Common myeloid progenitor, CD34-positive (primary cell): Measurements from ENCODE around the gene CLCN6.

Experiments used
- CTCF ChIA-PET: fragments of 350-600 bp; sonication (Branson Sonifier 250); formaldehyde crosslinking; loops from one replicate; lab custom pipeline; 2021; ENCODE audit warnings: antibody characterized with exemption; lab: Charles Lee
- POLR2A ChIA-PET: fragments of 350-600 bp; sonication (Branson Sonifier 250); formaldehyde crosslinking; loops from one replicate; lab custom pipeline; 2021; ENCODE audit warnings: antibody characterized with exemption; lab: Charles Lee
- DNase-seq, 3 donors: peaks; one replicate each; pipeline versions ENCODE4 v3.0.0 to v3.0.0-alpha.2; 2013
- H3K27ac ChIP-seq, 2 experiments: 1 replicate in 1 of 2; 2 replicates in 1 of 2; pipeline ENCODE4 v1.7.0; 2013; ENCODE audit warnings: inconsistent platforms in 2 of 2, low read length in 2 of 2, mild to moderate bottlenecking in 2 of 2, low read depth in 1 of 2, moderate library complexity in 1 of 2; ENCODE audit not compliant: severe bottlenecking in 2 of 2, insufficient read depth in 1 of 2, poor library complexity in 1 of 2
- H3K27me3 ChIP-seq, 5 experiments: replicated peaks in 2 of 5; 1 replicate in 3 of 5; 2 replicates in 2 of 5; pipeline versions ENCODE4 v1.6.1 to v1.7.0; 2013; ENCODE audit warnings: low read length in 4 of 5, mild to moderate bottlenecking in 2 of 5, moderate library complexity in 2 of 5, inconsistent platforms in 1 of 5; ENCODE audit not compliant: insufficient read depth in 5 of 5, control insufficient read depth in 4 of 5
- H3K36me3 ChIP-seq, 4 experiments: 1 replicate in 2 of 4; 2 replicates in 2 of 4; pipeline versions ENCODE4 v1.6.1 to v1.7.0; 2013; ENCODE audit warnings: low read length in 3 of 4, control low read depth in 1 of 4, mild to moderate bottlenecking in 1 of 4; ENCODE audit not compliant: control insufficient read depth in 4 of 4, insufficient read depth in 4 of 4
- H3K4me1 ChIP-seq, 4 experiments: 1 replicate in 3 of 4; 2 replicates in 1 of 4; pipeline versions ENCODE4 v1.6.1 to v1.7.1; 2013; ENCODE audit warnings: low read length in 3 of 4, mild to moderate bottlenecking in 3 of 4, control low read depth in 1 of 4, inconsistent platforms in 1 of 4, moderate library complexity in 1 of 4; ENCODE audit not compliant: control insufficient read depth in 4 of 4, insufficient read depth in 4 of 4; ENCODE audit errors: control extremely low read depth in 1 of 4
- H3K4me3 ChIP-seq, 7 experiments: 1 replicate in 4 of 7; 2 replicates in 3 of 7; pipeline versions ENCODE4 v1.5.1 to v1.7.0; 2013; ENCODE audit warnings: mild to moderate bottlenecking in 7 of 7, low read length in 6 of 7, moderate library complexity in 6 of 7, inconsistent platforms in 2 of 7, low read depth in 2 of 7, control low read depth in 1 of 7; ENCODE audit not compliant: insufficient read depth in 4 of 7, control insufficient read depth in 1 of 7; ENCODE audit errors: extremely low read depth in 1 of 7
- H3K9me3 ChIP-seq, 5 experiments: 1 replicate in 4 of 5; 2 replicates in 1 of 5; pipeline versions ENCODE4 v1.6.1 to v1.7.1; 2013; ENCODE audit warnings: low read length in 4 of 5, mild to moderate bottlenecking in 2 of 5, inconsistent platforms in 1 of 5, low read depth in 1 of 5, moderate library complexity in 1 of 5; ENCODE audit not compliant: control insufficient read depth in 4 of 5, insufficient read depth in 2 of 5; ENCODE audit errors: control extremely low read depth in 1 of 5
- WGBS: methylation state at CpG from one replicate; pipeline ENCODE4 v1.1.5; 2013; ENCODE audit not compliant: insufficient coverage; 5-methylcytosine and 5-hydroxymethylcytosine counted together

CLCN6 gene

DNA sequence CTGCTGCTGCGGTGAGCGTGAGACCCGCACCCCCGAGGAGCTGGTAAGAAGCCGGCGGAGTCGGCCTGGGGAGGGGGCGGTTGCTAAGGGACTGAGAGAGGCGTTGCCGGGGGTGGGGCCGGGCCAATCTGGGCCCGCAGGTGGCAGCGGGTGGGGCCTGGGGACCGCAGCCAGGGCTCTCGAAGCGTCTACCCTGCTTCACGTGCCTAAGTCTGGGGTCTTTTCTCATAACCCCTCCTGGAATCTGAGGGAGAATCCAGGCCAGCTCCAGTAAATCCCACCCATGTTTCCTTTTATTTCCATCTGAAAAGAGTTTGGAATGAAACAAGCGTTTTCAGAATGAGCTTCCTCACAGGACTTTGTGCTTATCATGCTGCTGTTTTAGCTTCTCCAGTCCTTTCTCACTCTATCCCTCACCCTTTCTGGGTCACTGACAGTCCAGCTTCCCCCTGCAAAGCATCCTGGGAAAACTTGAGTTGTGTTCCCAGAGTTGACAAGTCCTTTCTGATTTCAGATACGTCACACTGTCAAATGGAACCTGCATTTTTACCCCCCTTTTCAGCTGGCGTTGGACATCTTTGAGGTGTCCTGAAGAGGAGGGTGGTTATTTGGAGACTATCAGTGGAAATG lies 431 bp downstream of the CLCN6 start:
- Histone ChIP-seq H3K4me3 (peak overlapping the region; percentile 77 to 96 (median 90)), H3K27ac (peak overlapping the region; percentile 70 to 92), H3K9me3 (no peaks in the 10 kb centered on the region), H3K27me3 (no peaks in the 10 kb centered on the region), H3K4me1 (peaks cover 26 to 66% (median 52%) of the 10 kb centered on the region in 4 experiments), H3K36me3 (peaks cover 0 to 32% (median 17%) of the 10 kb centered on the region in 4 experiments)
- CTCF ChIA-PET = interaction anchor here (1.2 to 1.3 kb wide), 4 partner anchors 9 to 32 kb away, joined by 4 read pairs; no protein-coding TSS in a partner anchor
- POLR2A ChIA-PET = interaction anchor here (0.9 to 1.4 kb wide), 2 partner anchors 19 to 103 kb away, joined by 3 to 5 read pairs; no protein-coding TSS in a partner anchor
- 0% methylated on average over 16 of the region's 20 CpGs for WGBS
- no peak for DNase-seq

DNA sequence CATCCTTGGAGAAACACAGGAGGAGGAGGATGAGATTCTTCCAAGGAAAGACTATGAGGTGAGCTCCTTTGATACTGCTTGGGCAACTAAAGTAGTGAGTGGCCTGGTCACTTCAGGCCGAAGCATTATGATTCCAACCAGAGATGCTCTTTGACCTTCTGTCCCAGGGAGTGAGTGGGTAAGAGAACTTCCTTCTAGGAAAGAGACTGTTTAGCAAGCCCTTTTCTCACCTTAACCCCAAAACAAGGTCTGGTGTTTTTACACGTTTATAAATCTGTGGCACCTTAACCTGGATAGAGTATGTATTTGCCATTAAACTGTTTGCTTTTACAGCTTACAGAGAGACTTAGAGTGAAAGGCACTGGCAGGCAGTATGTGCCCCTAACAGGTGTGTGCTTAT lies 1.1 kb downstream of the CLCN6 start:
- Histone ChIP-seq H3K4me3 (peak overlapping the region in 5 of 7 experiments; percentile 77 to 96 (median 89)), H3K9me3 (no peaks in the 10 kb centered on the region), H3K36me3 (peaks cover 0 to 38% (median 19%) of the 10 kb centered on the region in 4 experiments), H3K4me1 (peaks cover 23 to 62% (median 47%) of the 10 kb centered on the region in 4 experiments), H3K27me3 (no peaks in the 10 kb centered on the region), H3K27ac (peak overlapping the region; percentile 70 to 92)
- ChIA-PET CTCF (interaction anchor here (1.2 to 1.3 kb wide), 4 partner anchors 9 to 31 kb away, joined by 4 read pairs; no protein-coding TSS in a partner anchor), POLR2A (interaction anchor here (0.9 kb wide), 1 partner anchor 103 kb away, joined by 5 read pairs; no protein-coding TSS in a partner anchor)
- DNase-seq = no peak
- WGBS = 100% methylated on average over 1 of the region's 2 CpGs

DNA sequence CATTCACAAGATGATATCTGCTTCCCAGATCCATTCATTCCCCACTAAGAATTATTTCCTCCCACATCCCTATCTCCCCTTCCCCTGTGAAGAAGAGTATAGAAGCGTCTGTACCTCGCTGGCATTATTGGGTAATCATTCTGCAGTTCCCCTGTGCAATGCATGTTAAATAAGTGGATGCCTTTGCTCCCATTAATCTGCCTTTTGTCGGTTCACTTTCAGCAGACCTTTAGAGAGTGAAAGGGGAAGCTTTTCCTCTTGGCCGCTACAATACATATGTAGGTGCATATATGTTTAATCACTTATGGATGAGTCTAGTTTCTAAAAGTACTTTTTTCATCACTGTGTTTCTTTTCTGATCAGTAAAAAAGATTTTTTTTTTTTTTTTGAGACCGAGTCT lies 7.0 kb downstream of the CLCN6 start:
- H3K36me3 ChIP-seq = peaks cover 5 to 66% (median 36%) of the 10 kb centered on the region in 4 experiments

DNA sequence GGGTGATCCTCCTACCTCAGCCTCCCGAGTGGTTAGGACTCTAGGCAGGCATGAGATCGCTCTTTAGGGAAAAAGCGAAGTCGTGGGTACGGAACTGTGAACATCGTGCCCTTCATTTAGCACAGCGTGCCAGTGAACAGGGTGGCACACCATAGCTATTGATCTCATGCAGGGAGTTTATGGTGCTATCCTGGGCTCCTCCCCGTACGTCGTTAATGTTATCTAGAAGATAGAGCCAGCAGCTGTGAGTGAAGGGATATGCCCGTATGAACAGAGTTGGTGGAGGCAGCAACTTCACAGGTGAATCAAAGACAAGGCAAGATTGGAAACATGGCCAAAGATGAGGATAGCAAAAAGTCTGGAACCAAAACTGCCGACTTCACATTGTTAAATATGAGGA lies 11.2 kb downstream of the CLCN6 start:
- H3K27me3 ChIP-seq = no peaks in the 10 kb centered on the region
- no peak for DNase-seq
- no peak overlapping the region for H3K4me3 ChIP-seq
- peaks cover 16 to 71% (median 36%) of the 10 kb centered on the region in 4 experiments for H3K36me3 ChIP-seq
- peaks cover 2 to 12% (median 3%) of the 10 kb centered on the region in 4 experiments for H3K4me1 ChIP-seq
- H3K27ac ChIP-seq = no peak overlapping the region
- POLR2A ChIA-PET = no interaction called here
- WGBS = 98% methylated on average over 12 of the region's 12 CpGs
- no peaks in the 10 kb centered on the region for H3K9me3 ChIP-seq
- CTCF ChIA-PET = no interaction called here

More for the DNA sequence above, 7.0 kb downstream of the CLCN6 start:
- Histone ChIP-seq H3K9me3 (no peaks in the 10 kb centered on the region), H3K27me3 (no peaks in the 10 kb centered on the region), H3K4me1 (peaks cover 2 to 23% (median 3%) of the 10 kb centered on the region in 4 experiments), H3K27ac (no peak overlapping the region), H3K4me3 (no peak overlapping the region)
- 90% methylated on average over 2 of the region's 5 CpGs for WGBS
- no peak for DNase-seq
- CTCF ChIA-PET = no interaction called here
- POLR2A ChIA-PET = interaction anchor here (0.7 kb wide), 1 partner anchor 18 kb away, joined by 3 read pairs; no protein-coding TSS in a partner anchor

DNA sequence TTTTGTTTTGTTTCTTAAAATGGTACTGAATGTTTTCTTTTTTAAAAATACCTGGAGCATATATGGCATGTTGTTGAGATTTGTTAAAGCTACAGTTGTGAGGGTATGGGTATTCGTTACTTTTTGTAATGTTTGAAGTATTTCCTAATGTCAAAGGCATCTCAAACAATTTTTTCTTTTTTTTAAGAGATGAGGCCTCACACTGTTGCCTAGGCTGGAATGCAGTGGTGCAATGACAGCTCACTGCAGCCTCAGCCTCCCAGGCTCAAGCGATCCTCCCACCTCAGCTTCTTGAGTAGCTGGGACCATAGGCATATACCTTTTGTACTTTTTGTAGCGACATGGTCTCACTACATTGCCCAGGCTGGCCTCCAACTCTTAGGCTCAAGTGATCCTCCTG lies 16.1 kb downstream of the CLCN6 start:
- Histone ChIP-seq H3K27ac (no peak overlapping the region), H3K4me1 (no peaks in the 10 kb centered on the region), H3K27me3 (no peaks in the 10 kb centered on the region), H3K4me3 (no peak overlapping the region), H3K9me3 (no peaks in the 10 kb centered on the region), H3K36me3 (peaks cover 25 to 88% (median 61%) of the 10 kb centered on the region in 4 experiments)
- DNase-seq = no peak
- POLR2A ChIA-PET = no interaction called here
- WGBS = 100% methylated on average over 2 of the region's 3 CpGs
- CTCF ChIA-PET = interaction anchor here (0.6 kb wide), 1 partner anchor 18 kb away, joined by 3 read pairs; no protein-coding TSS in a partner anchor

DNA sequence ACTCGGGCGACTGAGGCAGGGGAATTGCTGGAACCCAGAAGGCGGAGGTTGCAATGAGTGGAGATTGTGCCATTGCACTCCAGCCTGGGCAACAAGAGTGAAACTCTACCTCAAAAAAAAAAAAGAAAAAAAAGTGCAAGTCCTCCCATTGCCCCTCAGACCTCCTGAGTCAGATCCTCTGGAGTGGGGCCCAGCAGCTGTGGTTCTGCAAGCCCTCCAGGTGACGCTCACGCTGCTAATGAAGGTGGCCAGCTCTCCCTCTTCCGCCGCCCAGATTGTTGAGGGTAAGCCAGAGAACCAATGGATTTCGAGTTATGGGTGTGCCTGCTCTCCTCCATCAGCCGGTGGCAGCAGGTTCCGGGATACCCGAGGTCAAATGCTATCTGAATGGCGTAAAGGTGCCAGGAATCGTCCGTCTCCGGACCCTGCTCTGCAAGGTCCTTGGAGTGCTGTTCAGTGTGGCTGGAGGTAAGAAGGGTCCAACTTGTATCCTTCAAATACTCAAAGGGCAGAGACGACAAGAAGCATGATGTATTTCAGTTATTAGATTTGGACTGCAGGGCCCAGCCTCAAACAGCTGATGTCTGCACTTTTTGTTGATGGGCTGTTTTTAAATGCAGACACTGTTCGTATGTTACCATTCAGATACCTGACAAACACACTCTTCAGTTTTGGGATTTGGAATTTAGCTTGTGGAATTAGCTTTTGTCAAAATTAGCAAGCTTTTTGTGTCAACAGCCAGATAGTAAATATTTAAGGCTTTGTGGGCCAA lies 17.6 kb downstream of the CLCN6 start:
- Histone ChIP-seq H3K4me1 (no peaks in the 10 kb centered on the region), H3K27ac (no peak overlapping the region), H3K9me3 (no peaks in the 10 kb centered on the region), H3K4me3 (no peak overlapping the region), H3K27me3 (no peaks in the 10 kb centered on the region), H3K36me3 (peaks cover 20 to 92% (median 67%) of the 10 kb centered on the region in 4 experiments)
- no peak for DNase-seq
- WGBS = 93% methylated on average over 15 of the region's 17 CpGs
- POLR2A ChIA-PET = interaction anchor here (0.5 kb wide), 1 partner anchor 10 kb away, joined by 4 read pairs; no protein-coding TSS in a partner anchor
- CTCF ChIA-PET = interaction anchor here (1.0 kb wide), 1 partner anchor 15 kb away, joined by 3 read pairs; no protein-coding TSS in a partner anchor
